ENCODE results near the gene LINS1.
"Not testable (repeated sequence)": the region's sequence is repeated elsewhere in the genome, so short reads cannot be mapped to it uniquely, and the experiment has no call there.

Gene LINS1

DNA sequence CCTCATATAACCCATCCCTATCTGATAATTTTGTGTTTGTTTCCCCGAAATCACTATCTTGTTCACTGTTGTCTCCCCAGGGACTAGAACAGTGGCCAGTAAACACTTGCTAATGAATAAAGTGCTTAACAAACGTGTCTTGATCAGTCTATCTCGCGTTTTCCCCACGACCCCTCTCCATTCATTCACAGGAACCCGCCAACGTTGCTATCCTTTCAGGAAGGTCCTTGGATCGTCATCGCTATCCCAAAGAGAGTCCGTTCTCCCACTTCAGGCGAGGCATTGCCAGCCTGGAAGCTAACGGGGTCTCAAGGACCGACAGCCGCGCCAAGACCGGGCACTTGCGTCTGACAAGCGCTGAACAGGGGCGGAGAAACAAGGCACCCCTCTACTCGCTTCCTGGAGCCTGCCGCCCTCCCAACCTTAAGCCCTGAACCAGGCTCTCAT is 344 bp downstream of the LINS1 start:
- DNase-seq: no peak

- peak; percentile 29 for DNase-seq
These were observed 821 bp downstream of the LINS1 start for GRCh38 chr15:100601163-100601562.

- DNase-seq: no peak
These were observed 3.3 kb downstream of the LINS1 start for GRCh38 chr15:100598655-100599054.

GRCh38 chr15:100597862-100598261 is 4.1 kb downstream of the LINS1 start:
- no peak for DNase-seq

DNA sequence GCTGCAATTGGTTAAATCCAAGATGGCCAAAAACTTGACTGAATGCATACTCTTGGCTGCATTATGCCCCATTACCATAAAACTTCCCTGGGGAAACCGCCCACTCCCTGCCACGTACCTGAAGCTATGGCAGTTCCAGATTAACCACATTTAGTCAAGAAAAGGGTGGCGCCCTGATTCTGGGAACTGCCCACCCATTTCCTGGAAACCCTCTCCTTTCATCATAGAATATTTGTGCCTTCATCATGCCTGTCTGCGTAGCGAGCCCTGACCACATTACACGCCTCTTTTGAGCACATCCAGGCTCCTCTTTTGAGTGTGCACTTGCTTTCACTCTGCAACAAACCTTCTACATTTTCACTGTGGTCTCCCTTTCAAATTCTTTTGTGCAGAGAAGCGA is 5.2 kb downstream of the LINS1 start:
- peak; percentile 89 for DNase-seq

DNA sequence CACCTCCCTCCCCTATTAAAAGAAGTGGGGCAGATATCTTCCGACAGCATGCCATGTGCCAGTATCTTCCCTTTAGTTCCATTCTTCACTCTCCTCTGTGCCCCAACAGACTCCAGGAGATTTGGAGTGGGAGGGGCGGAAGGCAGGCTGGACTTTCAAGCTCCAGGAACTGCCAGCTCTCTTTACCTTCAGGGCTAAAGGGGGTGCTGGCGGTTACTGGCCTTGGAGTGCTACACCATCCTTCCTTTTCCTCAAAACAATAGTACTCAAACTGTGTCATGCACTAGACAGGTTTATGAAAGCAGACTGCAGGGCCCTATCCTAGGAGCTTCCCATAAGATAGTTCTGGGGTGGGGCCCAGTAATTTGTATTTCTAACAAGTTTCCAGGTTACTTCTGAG is 6.0 kb downstream of the LINS1 start:
- DNase-seq: no peak

DNA sequence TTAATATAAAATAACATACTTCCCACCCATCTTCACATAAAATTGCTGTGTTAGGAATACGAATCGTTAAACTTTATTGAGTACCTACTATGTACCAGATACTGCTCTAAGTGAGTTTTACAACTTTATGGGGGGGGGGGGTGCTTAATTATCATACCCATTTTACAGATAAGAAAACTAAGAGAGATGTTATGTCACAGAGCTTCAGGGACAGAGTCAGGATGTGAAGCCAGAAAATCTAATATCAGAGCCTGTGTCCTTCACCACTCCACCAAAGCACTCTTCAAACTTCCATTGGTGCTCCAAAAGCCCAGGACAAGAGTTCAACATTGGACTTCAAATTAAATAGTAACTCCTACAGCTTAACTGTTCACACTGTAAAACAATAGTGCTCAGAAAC is 8.6 kb downstream of the LINS1 start:
- DNase-seq: no peak

- no peak for DNase-seq
These were observed 9.1 kb downstream of the LINS1 start for GRCh38 chr15:100592898-100593297.

DNA sequence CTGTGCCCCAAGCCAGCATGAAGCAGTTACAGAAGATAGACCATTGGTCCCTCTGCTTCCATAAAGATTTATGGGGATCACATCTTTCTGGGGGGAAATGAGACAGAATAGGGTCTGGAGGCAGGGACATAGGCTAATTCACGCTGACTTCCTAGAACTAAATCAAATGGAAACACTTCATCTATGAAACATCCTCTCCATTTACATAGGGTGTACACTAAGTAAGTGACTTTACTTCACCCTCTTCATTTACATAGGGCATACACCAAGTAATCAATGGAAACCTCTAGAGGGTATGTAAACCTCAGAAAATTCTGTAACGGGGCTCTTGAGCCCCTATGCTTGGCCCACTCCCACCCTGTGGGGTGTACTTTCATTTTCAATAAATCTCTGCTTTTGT is 10.1 kb downstream of the LINS1 start:
- no peak for DNase-seq

GRCh38 chr15:100591163-100591562 is 10.8 kb downstream of the LINS1 start:
- DNase-seq: not testable (repeated sequence)

- no peak for DNase-seq
These were observed 13.2 kb downstream of the LINS1 start for GRCh38 chr15:100588638-100589242.

DNA sequence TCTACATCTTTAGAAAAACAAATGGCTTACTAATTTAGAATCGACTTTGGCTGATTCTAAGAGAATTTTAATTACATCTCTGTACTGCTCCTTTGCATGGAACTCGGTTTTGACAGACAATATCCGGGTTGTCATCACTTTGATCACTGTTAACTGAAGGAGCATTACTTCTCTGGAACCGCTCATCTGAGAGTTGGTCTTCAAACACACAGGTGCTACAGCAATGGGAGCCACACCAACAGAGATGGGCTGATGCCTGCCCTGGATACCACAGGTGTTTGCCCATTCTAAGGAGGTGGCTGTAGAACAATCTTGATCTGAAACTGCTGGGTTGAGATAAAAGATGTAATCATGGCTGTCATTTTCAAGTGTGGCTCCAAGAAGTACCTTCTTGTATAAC is 21.6 kb downstream of the LINS1 start:
- no peak for DNase-seq

DNA sequence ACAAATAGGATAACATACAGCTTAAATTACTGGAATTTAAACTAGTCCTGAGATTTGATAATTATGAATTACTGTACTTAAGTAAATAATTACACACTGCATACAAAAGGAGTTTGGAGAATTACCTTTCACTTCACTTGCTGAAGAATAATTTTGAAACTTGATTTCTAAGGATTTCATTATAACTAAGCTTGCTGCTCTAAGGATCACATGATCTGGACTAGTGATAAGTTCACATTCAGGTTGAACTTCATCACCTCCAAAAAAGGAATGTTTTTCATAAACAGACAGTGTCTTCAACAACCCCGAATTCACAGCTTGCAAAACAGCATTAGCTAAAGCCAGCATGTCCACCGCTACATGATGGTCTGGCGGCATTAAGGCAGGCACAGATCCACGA is 28.5 kb downstream of the LINS1 start:
- no peak for DNase-seq

- DNase-seq: no peak
These were observed 29.5 kb downstream of the LINS1 start for GRCh38 chr15:100572362-100572983.

DNA sequence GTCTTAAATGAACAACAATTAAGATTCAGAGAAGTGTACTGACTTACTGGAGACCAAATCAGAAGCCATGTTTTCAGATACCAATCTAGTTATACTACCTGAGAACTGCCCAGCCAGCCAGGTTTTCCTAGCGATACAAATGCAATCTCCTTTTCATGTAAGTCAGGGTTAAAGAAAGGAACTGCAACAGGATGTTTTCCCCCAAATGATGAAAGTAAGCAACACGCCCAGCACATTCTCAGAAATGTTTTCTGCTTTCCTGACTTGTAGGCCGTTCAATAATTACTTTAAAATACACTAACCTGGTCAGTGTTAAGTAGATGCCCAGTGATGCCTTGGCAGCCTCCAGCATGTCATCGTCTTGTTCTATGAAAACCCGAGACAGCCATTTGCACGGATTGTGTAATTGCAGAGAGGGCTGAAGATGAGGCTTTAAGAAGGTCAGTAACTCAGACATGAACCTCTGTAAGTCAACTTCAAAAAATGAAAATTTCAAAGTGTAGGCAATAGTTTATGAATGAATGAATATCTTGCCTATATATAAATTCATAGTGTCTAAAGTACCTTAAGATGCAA is 30.3 kb downstream of the LINS1 start:
- no peak for DNase-seq

DNA sequence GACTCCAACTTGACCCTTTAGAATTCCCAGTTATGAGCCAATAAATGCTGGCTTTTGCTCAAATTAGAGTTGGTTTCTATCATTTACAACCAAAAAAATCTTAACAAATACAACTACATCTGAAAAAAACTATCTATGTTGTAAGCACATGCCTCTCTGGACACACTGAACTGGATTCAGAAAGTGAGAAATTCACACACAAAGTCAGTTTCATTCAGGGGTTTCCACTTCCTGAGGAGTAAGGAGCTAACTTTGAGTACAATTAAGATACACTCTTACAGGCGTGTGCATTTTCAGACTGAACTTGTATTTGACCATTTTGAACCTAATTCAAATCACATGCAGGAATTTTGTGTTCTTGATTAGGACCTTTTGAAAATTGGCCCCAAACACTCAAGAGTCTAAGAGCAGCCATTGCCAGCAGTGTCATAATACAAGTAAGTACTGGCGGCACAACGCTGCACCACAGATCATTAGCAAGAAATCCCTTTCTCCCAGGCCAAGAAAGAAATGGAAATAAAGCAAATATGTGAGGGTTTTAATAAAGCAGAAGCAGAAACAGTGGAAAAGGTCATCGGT is 31.2 kb downstream of the LINS1 start:
- DNase-seq: no peak

GRCh38 chr15:100570275-100570674 is 31.7 kb downstream of the LINS1 start:
- no peak for DNase-seq

- no peak for DNase-seq
These were observed 32.6 kb downstream of the LINS1 start for GRCh38 chr15:100569391-100569790.

DNA sequence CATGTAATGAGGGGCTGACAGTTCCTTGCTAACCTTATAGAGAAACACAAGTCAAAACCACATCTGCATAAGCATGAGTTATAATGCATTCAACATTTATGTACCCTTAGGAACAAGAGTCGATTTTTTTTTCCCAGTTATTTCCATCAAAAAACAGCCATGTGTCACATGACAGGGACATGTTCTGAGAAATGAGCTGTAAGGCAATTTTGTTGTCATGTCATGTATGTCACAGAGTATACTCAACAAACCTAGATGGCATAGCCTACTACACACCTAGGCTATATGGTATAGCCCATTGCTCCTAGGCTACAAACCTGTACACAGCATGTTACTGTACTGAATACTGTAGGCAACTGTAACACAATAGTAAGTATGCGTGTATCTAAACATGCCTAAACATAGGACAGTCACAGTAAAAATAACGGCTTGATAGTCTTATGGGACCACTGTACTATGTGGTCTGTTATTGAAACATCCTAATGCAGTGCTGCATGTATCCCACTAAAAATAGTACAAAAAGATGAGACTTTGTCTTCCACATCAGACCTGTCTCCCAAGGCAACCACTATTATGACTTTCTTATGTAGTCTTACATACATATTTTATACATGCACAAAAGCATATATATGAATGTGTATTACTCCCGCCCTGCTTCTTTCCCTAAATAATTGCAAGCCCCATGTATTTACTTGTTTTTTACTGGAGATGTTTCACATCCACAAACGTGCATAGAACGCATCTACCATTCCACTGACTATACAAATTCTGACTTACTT is 34.9 kb downstream of the LINS1 start:
- no peak for DNase-seq

- DNase-seq: no peak
These were observed 36.4 kb downstream of the LINS1 start for GRCh38 chr15:100565591-100565990.

DNA sequence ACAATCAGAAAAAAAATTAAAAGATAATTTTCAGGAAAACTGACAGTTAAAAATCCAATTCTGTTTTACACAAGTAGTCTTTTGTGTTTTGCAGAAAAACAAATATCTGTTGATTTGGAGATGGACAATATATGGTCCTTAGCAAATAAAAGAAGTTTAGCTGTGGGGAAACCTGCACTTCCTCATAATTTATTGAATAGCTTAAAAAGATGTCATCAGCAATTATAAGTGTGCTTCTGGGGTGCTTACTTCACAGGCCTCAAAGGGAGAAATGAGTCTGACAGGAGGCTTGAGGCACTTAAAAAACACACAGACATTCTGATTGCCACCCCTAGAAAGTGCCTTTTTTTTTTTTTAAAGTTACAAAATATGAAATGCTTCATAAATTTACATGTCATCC is 41.7 kb downstream of the LINS1 start:
- DNase-seq: no peak

DNA sequence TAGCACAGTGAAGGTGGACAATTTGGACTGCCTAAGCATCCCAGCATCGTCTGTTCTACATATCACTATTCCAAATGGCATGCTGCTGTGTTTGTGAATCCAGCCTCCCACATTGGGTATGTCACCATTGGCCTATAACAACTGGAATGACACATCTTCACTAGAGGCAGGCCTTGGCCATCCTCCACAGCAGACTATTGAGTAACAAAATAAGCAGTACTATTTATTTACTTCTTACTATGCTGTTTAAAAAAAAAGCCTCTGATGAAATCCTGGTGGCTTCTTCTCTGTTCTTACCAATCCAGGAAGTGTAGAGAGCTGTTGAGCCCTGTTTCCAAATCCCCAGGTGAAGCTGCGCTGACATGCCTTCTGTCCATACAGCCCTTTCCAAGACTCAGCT is 42.7 kb downstream of the LINS1 start:
- DNase-seq: no peak

GRCh38 chr15:100558771-100559254 is 43.2 kb downstream of the LINS1 start:
- no peak for DNase-seq

All from stimulated activated naive CD4-positive, alpha-beta T cell treated with Interleukin-2 at 50 U/mL for 16 hours (primary cell).